Natural killer cell treated with Interleukin-12 subunit alpha and Interleukin-12 subunit beta and Interleukin-15 and Interleukin-18, amount 100 ng/mL, for 72 hours (primary cell): ENCODE data around the gene KLRF1. TPM values are rescaled to one million over a fixed set of nuclear protein-coding genes. Genes with fewer than 3 reads are reported as not detected.

Source experiments
- ATAC-seq, 2 donors: fragments of 150-1000 bp; cut with Tn5 transposase in 1 of 2; sonication (Bioruptor Pico), chemical (Tn5 transposase) in 1 of 2; 2 replicates each; pipeline ENCODE4 v1.10.0; 2021
- DNase-seq: peaks from one replicate; pipeline ENCODE4 v3.0.0; 2022; ENCODE audit warnings: low spot score
- H3K27ac Mint-ChIP-seq, 2 donors: 1 replicate in 1 of 2; 2 replicates in 1 of 2; pipeline ENCODE4 v1.8.0; 2022; ENCODE audit warnings: mixed read lengths in 2 of 2, mild to moderate bottlenecking in 1 of 2, moderate library complexity in 1 of 2
- H3K27me3 Mint-ChIP-seq, 2 donors: 1 replicate in 1 of 2; 2 replicates in 1 of 2; pipeline ENCODE4 v1.8.0; 2022; ENCODE audit warnings: mixed read lengths in 2 of 2
- H3K36me3 Mint-ChIP-seq: one replicate; pipeline ENCODE4 v1.8.0; 2022; ENCODE audit warnings: mixed read lengths
- H3K4me1 Mint-ChIP-seq, 2 donors: 1 replicate in 1 of 2; 2 replicates in 1 of 2; pipeline ENCODE4 v1.8.0; 2022; ENCODE audit warnings: low read depth in 2 of 2, mixed read lengths in 2 of 2, mild to moderate bottlenecking in 1 of 2
- H3K4me3 Mint-ChIP-seq: one replicate; pipeline ENCODE4 v1.8.0; 2022; ENCODE audit warnings: mixed read lengths
- H3K9me3 Mint-ChIP-seq: 2 replicates; pipeline ENCODE4 v1.8.0; 2022; ENCODE audit warnings: mixed read lengths
- total RNA-seq, 2 donors: library from RNA; stranded (reverse); gene quantifications; one replicate each; pipeline ENCODE4 v1.2.3, GENCODE V29; 2022

Gene KLRF1
- total RNA-seq, 2 donors from 2014 or later: 1.7 to 2.1 TPM

DNA sequence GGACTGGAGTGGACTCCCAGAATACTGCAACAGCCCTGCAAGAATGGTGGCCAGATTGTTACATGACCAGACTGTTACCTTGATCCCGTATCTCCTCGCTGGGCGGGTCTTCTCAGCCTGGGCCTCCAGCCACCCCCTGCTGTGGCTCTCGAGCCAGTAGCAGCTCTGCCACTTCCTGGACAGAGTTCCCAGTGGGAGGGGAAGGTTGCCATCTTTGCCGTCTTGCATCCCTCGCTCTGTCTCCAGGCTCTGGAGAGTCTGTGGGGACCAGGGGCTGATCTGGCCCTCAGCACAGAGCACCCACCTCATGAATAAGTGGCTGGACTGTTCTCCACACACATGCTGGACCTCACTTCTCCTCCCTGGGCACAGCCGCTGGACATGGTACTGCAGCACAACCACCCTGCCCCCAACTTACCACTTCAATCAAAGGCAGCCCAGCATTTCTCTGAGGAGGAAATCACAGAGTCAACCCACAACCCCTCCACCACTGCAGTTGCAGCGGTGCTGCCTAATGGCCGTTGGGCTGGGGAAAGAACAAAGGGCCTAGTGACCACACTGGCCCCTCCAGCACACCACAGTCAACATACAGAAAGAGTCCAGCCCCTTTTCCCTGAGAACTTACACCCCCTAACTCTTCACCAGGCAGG lies 6.9 kb upstream of the KLRF1 start:
- Mint-ChIP-seq H3K27ac (peak overlapping the region; percentile 75 to 84), H3K9me3 (peaks cover 12% of the 10 kb centered on the region), H3K4me1 (peaks cover 53 to 62% of the 10 kb centered on the region in 2 donors), H3K36me3 (peaks cover 29% of the 10 kb centered on the region), H3K4me3 (peak overlapping the region; percentile 80), H3K27me3 (no peaks in the 10 kb centered on the region)
- peak; percentile 72 to 73 for ATAC-seq
- peak; percentile 65 for DNase-seq

DNA sequence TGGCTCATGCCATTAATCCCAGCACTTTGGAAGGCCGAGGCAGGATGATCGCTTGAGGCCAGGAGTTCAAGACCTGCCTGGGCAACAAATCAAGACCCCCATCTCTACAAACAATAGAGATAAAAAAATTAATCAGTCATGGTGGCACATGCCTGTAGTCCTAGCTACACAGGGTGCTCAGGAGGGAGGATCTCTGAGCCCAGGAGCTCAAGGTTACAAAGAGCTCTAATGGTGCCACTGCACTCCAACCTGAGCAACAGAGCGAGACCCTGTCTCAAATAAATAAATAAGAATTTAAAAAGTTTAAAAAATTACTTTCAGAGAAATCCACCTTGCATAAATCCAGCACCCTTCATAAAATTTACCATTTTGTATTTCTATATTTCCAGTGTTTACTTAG lies 2.2 kb downstream of the KLRF1 start:
- peaks cover 37 to 51% of the 10 kb centered on the region in 2 donors for H3K4me1 Mint-ChIP-seq
- peak overlapping the region in 1 of 2 donors; percentile 93 for H3K27ac Mint-ChIP-seq
- H3K9me3 Mint-ChIP-seq: peaks cover 12% of the 10 kb centered on the region
- peak overlapping the region; percentile 87 for H3K4me3 Mint-ChIP-seq
- DNase-seq: no peak
- peaks cover 8% of the 10 kb centered on the region for H3K36me3 Mint-ChIP-seq
- ATAC-seq: peak in 1 of 2 donors; percentile 65
- H3K27me3 Mint-ChIP-seq: no peaks in the 10 kb centered on the region

DNA sequence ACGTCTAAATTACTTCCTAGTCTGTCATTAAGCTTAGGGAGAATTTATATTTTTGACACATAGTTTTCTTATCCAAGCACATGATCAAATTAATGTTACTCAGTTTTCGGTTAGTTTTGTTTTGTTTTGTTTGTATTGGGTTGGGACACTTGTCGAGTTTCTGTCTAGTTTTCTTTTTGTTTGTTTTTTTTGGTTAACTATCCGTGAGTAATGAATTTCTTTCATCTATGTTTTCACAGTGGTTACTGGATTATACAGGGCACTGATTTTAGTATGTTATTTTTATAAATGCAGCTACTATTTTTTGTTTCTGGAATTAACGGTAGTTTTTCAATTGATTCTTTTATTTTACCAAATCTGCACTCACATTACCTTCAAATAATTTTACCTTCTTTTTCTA lies 2.7 kb downstream of the KLRF1 start:
- DNase-seq (no peak), ATAC-seq (no peak)
- Mint-ChIP-seq H3K9me3 (peaks cover 9% of the 10 kb centered on the region), H3K36me3 (peaks cover 4% of the 10 kb centered on the region), H3K4me1 (peaks cover 33 to 46% of the 10 kb centered on the region in 2 donors), H3K4me3 (peak overlapping the region; percentile 87), H3K27me3 (no peaks in the 10 kb centered on the region), H3K27ac (peak overlapping the region in 1 of 2 donors; percentile 93)

DNA sequence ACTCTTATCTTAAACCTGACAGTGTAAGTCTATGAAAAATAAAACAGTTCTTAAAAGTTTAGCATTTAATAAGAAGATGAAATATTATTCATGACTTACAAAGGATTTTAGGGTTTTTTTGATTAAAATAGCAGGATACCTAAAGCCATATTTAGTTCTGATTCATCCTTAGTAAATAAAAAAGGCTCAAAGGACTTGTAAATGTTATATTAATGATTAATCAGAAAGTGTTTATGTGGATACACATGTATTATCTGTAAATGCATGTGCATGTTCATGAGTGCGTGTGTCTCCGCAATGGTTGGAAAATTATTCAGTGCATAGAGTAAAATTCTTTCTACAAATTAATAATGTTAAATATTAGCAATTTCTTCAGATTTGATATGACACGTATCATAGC lies 4.4 kb downstream of the KLRF1 start:
- no peaks in the 10 kb centered on the region for H3K27me3 Mint-ChIP-seq
- DNase-seq (no peak), ATAC-seq (no peak)
- peaks cover under 1% of the 10 kb centered on the region for H3K36me3 Mint-ChIP-seq
- no peak overlapping the region for H3K4me3 Mint-ChIP-seq
- peaks cover 3% of the 10 kb centered on the region for H3K9me3 Mint-ChIP-seq
- H3K4me1 Mint-ChIP-seq: peaks cover 21 to 33% of the 10 kb centered on the region in 2 donors
- no peak overlapping the region for H3K27ac Mint-ChIP-seq

DNA sequence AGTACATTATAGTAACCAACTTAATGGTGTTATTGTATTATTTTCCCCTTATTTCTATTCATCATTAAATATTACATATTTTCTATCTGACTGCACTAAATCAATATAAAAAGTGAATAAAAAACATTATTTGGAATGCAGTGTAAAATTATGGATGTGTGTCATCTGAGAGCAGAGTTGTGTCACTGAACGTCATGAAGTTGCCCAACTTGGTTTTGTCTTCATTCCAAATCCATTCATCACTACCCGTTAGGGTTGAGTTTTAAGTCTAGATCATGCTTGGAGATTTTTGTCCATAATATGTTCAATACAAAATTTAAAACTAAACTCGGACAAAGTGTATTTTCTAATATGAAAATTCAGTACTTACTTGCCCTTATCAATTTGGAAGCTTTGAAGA lies 16.1 kb downstream of the KLRF1 start:
- no peak overlapping the region for H3K27ac Mint-ChIP-seq
- peaks cover 56 to 65% of the 10 kb centered on the region in 2 donors for H3K4me1 Mint-ChIP-seq
- H3K9me3 Mint-ChIP-seq: peaks cover 13% of the 10 kb centered on the region
- H3K4me3 Mint-ChIP-seq: no peak overlapping the region
- no peaks in the 10 kb centered on the region for H3K27me3 Mint-ChIP-seq
- H3K36me3 Mint-ChIP-seq: peaks cover 13% of the 10 kb centered on the region
- DNase-seq (no peak), ATAC-seq (no peak)

DNA sequence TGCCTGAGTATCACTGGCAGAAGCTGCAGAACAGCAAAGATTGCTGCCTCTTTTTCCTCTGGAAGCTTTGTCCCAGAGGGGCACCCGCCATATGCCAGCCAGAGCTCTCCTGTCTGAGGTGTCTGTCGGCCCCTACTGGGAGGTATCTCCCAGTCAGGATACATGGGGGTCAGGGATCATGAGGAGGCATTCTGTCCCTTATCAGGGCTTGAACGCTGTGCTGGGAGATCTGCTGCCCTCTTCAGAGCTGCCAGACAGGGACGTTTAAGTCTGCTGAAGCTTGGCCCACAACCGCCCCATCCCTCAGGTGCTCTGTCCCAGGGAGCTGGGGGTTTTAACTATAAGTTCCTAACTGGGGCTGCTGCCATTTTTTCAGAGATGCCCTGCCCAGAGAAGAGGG lies 21.6 kb downstream of the KLRF1 start:
- no peak for DNase-seq
- Mint-ChIP-seq H3K27ac (peak overlapping the region; percentile 81 to 84), H3K9me3 (peaks cover 15% of the 10 kb centered on the region), H3K27me3 (no peaks in the 10 kb centered on the region), H3K36me3 (peaks cover 45% of the 10 kb centered on the region), H3K4me1 (peaks cover 63 to 74% of the 10 kb centered on the region in 2 donors), H3K4me3 (peak overlapping the region; percentile 81)
- no peak for ATAC-seq

DNA sequence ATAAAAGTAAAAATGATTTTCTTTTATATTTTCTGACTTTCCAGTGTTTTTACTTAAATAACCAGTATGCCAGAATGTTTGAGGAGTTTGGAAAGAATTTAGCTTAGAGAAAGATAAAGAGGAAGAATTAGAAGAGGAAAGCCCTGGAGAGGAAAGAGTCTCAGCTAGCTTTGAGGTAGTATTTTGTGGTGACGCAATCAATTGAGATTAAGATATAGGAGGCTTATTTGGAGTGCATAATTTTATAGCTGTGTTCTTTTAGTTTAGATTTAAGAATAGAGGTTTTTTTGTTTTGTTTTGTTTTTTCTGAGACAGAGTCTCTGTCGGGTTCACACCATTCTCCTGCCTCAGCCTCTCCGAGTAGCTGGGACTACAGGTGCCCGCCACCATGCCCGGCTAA lies 23.8 kb downstream of the KLRF1 start:
- no peak for ATAC-seq
- Mint-ChIP-seq H3K9me3 (peaks cover 15% of the 10 kb centered on the region), H3K4me3 (peak overlapping the region; percentile 27), H3K27ac (peak overlapping the region; percentile 80 to 90), H3K36me3 (peaks cover 62% of the 10 kb centered on the region), H3K27me3 (no peaks in the 10 kb centered on the region), H3K4me1 (peaks cover 61 to 80% of the 10 kb centered on the region in 2 donors)
- DNase-seq: no peak

DNA sequence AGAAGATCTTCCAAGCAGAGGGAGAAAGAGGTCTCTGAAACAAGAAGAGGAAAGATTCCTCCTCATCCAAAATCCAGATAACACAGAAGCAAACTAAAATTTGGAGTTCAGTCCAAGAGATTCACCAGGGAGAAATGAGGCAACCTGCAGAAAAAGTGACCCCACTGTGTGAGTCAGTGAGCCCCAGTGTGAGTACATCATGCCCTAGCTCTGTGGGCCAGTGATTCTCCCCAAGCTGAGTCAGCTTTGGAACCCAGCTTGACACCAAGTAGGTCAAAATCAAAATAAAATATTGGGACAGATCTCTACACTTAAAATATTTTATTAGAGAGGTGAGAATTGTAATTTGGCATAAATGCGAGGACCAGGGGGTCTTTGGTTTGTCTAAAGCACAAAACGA lies 24.6 kb downstream of the KLRF1 start:
- Mint-ChIP-seq H3K27ac (peak overlapping the region; percentile 80 to 90), H3K4me3 (peak overlapping the region; percentile 69), H3K36me3 (peaks cover 61% of the 10 kb centered on the region), H3K27me3 (no peaks in the 10 kb centered on the region), H3K4me1 (peaks cover 59 to 80% of the 10 kb centered on the region in 2 donors), H3K9me3 (peaks cover 8% of the 10 kb centered on the region)
- no peak for DNase-seq
- ATAC-seq: peak in 1 of 2 donors; percentile 73

DNA sequence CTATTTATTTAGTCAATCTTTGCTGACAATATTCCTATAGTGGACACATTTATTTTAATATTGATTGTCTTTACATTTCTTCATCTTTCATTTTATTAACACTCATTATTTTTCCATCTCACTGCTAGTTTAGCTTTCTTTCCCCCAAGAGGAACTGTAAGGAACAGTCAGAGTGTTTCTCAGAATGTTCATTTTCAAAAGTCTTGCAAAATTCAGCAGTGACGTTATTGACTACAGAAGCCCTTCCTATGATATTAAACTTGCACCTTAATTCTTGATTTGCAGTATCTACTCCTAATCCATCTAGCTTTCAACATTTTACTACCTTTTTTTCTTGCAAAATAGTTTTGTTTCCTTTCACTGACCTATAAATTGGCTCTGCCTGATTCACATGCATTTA lies 28.9 kb downstream of the KLRF1 start:
- Mint-ChIP-seq H3K27ac (peak overlapping the region; percentile 80 to 90), H3K27me3 (no peaks in the 10 kb centered on the region), H3K4me1 (peaks cover 62 to 87% of the 10 kb centered on the region in 2 donors), H3K9me3 (no peaks in the 10 kb centered on the region), H3K4me3 (peak overlapping the region; percentile 69), H3K36me3 (peaks cover 53% of the 10 kb centered on the region)
- DNase-seq: no peak
- no peak for ATAC-seq

DNA sequence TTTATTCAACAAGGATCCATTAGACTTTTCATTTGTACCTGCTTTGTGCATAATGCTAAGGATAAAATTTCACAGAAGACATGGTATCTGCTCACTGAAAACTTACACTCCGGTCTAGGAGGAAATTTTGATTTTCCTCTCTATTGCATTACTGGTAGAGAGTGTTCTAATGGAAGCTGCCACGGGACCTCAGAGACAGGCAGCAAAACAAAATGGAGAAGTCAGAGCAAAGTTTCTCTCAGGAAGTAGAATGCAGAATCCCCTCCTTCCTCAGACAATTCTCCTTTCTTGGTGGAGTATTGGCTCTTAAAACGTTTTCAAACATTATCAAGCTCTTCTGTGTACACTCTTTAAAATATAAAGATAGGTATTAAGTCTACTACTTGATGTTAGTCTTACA lies 29.6 kb downstream of the KLRF1 start:
- Mint-ChIP-seq H3K9me3 (no peaks in the 10 kb centered on the region), H3K27me3 (no peaks in the 10 kb centered on the region), H3K36me3 (peaks cover 47% of the 10 kb centered on the region), H3K27ac (peak overlapping the region; percentile 80 to 90), H3K4me1 (peaks cover 58 to 82% of the 10 kb centered on the region in 2 donors), H3K4me3 (no peak overlapping the region)
- ATAC-seq: no peak
- DNase-seq: no peak

DNA sequence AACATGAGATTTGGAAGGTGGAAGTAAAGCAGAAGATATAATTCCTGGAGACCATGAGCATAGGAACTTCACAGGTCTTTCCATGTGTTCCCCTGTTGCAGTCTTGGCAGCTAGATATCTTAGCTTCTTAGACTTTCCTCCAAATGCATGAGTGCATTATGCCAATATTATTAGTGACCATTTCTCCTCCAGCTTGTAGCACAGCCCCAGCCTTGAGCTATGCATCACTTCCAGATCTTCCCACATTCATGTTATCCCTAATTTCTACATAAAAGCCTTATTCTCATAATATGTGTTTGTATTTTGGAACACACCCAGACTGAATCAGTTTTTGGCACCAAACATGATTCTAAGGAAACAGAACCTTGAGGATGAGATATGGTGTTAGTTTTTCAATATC lies 30.9 kb downstream of the KLRF1 start:
- DNase-seq: no peak
- Mint-ChIP-seq H3K27me3 (no peaks in the 10 kb centered on the region), H3K9me3 (peaks cover under 1% of the 10 kb centered on the region), H3K4me1 (peaks cover 56 to 79% of the 10 kb centered on the region in 2 donors), H3K27ac (peak overlapping the region; percentile 80 to 90), H3K4me3 (peak overlapping the region; percentile 2), H3K36me3 (peaks cover 45% of the 10 kb centered on the region)
- ATAC-seq: no peak

DNA sequence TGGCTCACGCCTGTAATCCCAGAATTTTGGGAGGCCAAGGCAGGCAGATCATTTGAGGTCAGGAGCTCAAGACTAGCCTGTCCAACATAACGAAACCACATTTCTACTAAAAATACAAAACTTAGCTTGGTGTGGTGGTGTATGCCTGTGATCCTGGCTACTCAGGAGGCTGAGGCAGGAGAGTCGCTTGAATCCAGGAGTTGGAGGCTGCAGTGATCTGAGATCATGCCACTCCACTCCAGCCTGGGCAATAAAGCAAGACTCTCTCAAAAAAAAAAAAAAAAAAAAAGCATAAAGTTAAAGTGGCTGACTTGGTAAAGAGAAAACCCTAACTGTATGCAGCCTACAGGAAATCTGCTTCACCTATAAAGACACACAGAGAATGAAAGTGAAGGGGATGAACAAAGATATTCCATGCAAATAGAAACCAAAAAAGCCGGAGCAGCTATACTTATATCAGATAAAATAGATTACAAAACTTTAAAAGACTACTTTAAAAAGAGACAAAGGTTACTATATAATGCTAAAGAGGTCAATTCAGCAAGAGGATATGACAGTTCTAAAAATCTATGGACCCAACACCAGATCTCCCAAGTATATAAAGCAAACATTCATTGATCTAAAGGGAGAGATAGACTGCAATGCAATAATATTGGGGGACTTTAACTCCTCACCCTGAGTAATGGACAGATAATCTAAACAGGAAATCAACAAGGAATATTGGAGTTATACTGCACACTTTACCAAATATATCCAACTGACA lies 37.8 kb downstream of the KLRF1 start:
- peaks cover 45 to 62% of the 10 kb centered on the region in 2 donors for H3K4me1 Mint-ChIP-seq
- peaks cover 51% of the 10 kb centered on the region for H3K36me3 Mint-ChIP-seq
- peaks cover 3% of the 10 kb centered on the region for H3K9me3 Mint-ChIP-seq
- no peaks in the 10 kb centered on the region for H3K27me3 Mint-ChIP-seq
- peak overlapping the region; percentile 96 to 100 for H3K27ac Mint-ChIP-seq
- peak overlapping the region; percentile 92 for H3K4me3 Mint-ChIP-seq
- DNase-seq (no peak), ATAC-seq (peak; percentile 58 to 65)

DNA sequence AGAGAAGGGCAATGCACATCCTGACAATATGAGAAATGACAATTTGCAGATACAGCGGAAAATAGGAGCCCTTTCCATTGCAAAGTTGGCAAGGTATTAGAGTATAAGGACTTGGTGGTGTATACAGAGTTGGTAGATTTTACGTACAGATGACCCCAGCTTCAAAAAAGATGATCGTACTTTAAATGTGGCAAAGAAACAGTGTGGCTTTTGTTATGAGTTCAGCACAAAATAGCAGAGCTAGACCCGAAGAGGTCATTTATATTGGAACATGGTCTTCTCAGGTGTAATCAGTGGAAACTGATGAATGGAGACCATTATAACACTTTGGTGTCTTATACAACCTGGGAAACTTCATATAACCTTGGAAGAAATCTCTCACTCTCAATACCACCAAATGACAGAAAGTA lies 39.6 kb downstream of the KLRF1 start:
- Mint-ChIP-seq H3K4me1 (peaks cover 50 to 60% of the 10 kb centered on the region in 2 donors), H3K27ac (peak overlapping the region; percentile 96 to 100), H3K9me3 (peaks cover 3% of the 10 kb centered on the region), H3K27me3 (no peaks in the 10 kb centered on the region), H3K4me3 (peak overlapping the region; percentile 92), H3K36me3 (peaks cover 45% of the 10 kb centered on the region)
- no peak for DNase-seq
- ATAC-seq: no peak

DNA sequence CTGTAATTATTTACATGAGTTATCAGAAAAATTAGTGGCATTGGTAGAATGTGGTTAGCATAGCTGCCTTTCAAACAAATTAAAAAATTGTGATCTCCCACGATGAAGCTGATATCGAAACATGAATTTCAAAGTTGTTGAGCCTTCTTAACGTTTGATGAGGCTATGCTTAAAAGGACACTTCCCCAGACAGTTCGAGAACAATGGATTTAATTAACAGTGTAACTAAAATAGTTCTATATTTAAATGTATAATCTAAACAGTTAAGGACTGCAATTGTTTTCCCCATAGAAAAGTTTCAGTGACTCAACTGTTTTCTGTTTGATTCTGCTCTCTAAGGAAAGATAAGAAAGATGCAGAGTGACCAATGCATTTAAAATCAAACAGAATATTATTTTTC lies 40.2 kb downstream of the KLRF1 start:
- Mint-ChIP-seq H3K4me3 (peak overlapping the region; percentile 92), H3K27me3 (no peaks in the 10 kb centered on the region), H3K27ac (peak overlapping the region; percentile 96 to 100), H3K36me3 (peaks cover 42% of the 10 kb centered on the region), H3K9me3 (peaks cover 3% of the 10 kb centered on the region), H3K4me1 (peaks cover 50 to 57% of the 10 kb centered on the region in 2 donors)
- no peak for DNase-seq
- no peak for ATAC-seq
